Mammary epithelial cell (primary cell): ENCODE measurements around the gene TBX3.

Source experiments
- CTCF ChIP-seq, 2 donors: IDR thresholded peaks in 1 of 2; conservative IDR thresholded peaks in 1 of 2; 2 replicates each; pipeline ENCODE4 v1.5.1; 2011 to 2012; ENCODE audit warnings: inconsistent platforms in 2 of 2, low read length in 2 of 2, mild to moderate bottlenecking in 2 of 2, control low read depth in 1 of 2, low read depth in 1 of 2; ENCODE audit not compliant: insufficient read depth in 1 of 2; ENCODE audit errors: extremely low read depth in 1 of 2
- EZH2 ChIP-seq: IDR thresholded peaks from 2 replicates; pipeline ENCODE4 v1.6.1; 2012; ENCODE audit warnings: low read length, inconsistent platforms, borderline replicate concordance

- peak; percentile 89 to 95 for TF ChIP-seq CTCF (conservative IDR thresholded peaks at IDR 0.05 in 1 of 2, IDR thresholded peaks at IDR 0.05 in 1 of 2; ENCODE audit: extremely low read depth in 1 of 2, insufficient read depth in 1 of 2, low read depth in 1 of 2, low read length in 2 of 2)
- TF ChIP-seq EZH2: no peak
Measured at GRCh38 chr12:114662512-114663177, 21.3 kb downstream of the TBX3 start.
